Astrocyte of the spinal cord (primary cell): ENCODE measurements around the gene MBD3L2.
"Not testable (repeated sequence)": the region's sequence is repeated elsewhere in the genome, so short reads cannot be mapped to it uniquely, and the experiment has no call there.

Experiments used
- DNase-seq: peaks from one replicate; pipeline ENCODE4 v3.0.0; 2011; ENCODE audit warnings: low read depth, low spot score
- H3K4me3 ChIP-seq: 2 replicates; pipeline ENCODE4 v1.5.1; 2011; ENCODE audit warnings: low read depth, mild to moderate bottlenecking, low read length, moderate library complexity
- CTCF ChIP-seq: IDR thresholded peaks from 2 replicates; pipeline ENCODE4 v1.5.1; 2012; ENCODE audit warnings: low read depth, mild to moderate bottlenecking, low read length, inconsistent platforms
- in situ Hi-C: cut with HindIII; loops from 2 replicates; pipeline ENCODE4 v1.10.0; 2017; ENCODE audit warnings: low sequenced_read_pairs

Gene MBD3L2

GRCh38 chr19:7058576-7058975, 9.5 kb downstream of the MBD3L2 start, which contains the start of gene MBD3L3:
Gene MBD3L3, minus strand, starts transcription at chr19:7058676. Its CDS starts 71 bp downstream, at chr19:7058605.
- DNase-seq, in situ Hi-C loops, H3K4me3 ChIP-seq: not testable (repeated sequence)

GRCh38 chr19:7059977-7060376, 10.9 kb downstream of the MBD3L2 start:
- DNase-seq, H3K4me3 ChIP-seq, in situ Hi-C loops: not testable (repeated sequence)

- TF ChIP-seq CTCF, result no peak
- no peak for DNase-seq
- in situ Hi-C loops, result no loop called here
- H3K4me3 ChIP-seq, result no peak overlapping the region
Measured at GRCh38 chr19:7063339-7063738, 14.2 kb downstream of the MBD3L2 start.

- H3K4me3 ChIP-seq, result no peak overlapping the region
- in situ Hi-C loops, result no loop called here
- DNase-seq, result no peak
- TF ChIP-seq CTCF, result no peak
Measured at GRCh38 chr19:7063764-7064418, 14.8 kb downstream of the MBD3L2 start.

- in situ Hi-C loops, DNase-seq, H3K4me3 ChIP-seq: not testable (repeated sequence)
- peak; percentile 30 for TF ChIP-seq CTCF
Measured at GRCh38 chr19:7067122-7067521, 18.0 kb downstream of the MBD3L2 start.

GRCh38 chr19:7067716-7068115, 18.6 kb downstream of the MBD3L2 start:
- no peak for DNase-seq
- no peak for TF ChIP-seq CTCF
- in situ Hi-C loops, result no loop called here
- no peak overlapping the region for H3K4me3 ChIP-seq

- no peak for TF ChIP-seq CTCF
- in situ Hi-C loops, result no loop called here
- no peak overlapping the region for H3K4me3 ChIP-seq
- no peak for DNase-seq
Measured at GRCh38 chr19:7068599-7068998, 19.5 kb downstream of the MBD3L2 start.
